MM.1S (cell line): ENCODE data around the gene DGKI.
"Not testable (repeated sequence)": the region's sequence is repeated elsewhere in the genome, so short reads cannot be mapped to it uniquely, and the experiment has no call there.

Experiments used
- DNase-seq: peaks from one replicate; pipeline ENCODE4 v3.0.0-alpha.2; 2015
- H2AFZ ChIP-seq: fragments of 300-600 bp; sonication (generic); 2 replicates; pipeline ENCODE4 v1.6.0; 2016; ENCODE audit warnings: antibody characterized with exemption, low read length
- H3F3A ChIP-seq: fragments of 300-600 bp; sonication (generic); 2 replicates; pipeline ENCODE4 v1.6.1; 2016; ENCODE audit warnings: mild to moderate bottlenecking, antibody characterized with exemption, low read length, moderate library complexity, mixed read lengths; ENCODE audit not compliant: insufficient read depth
- H3K27ac ChIP-seq: fragments of 300-600 bp; sonication (generic); 2 replicates; pipeline ENCODE4 v1.5.1; 2016; ENCODE audit warnings: mild to moderate bottlenecking, low read length
- H3K27me3 ChIP-seq: fragments of 300-600 bp; sonication (generic); replicated peaks from 2 replicates; pipeline ENCODE4 v1.6.0; 2016; ENCODE audit warnings: low read length; ENCODE audit not compliant: insufficient read depth
- H3K36me3 ChIP-seq: fragments of 300-600 bp; sonication (generic); replicated peaks from 2 replicates; pipeline ENCODE4 v1.6.1; 2016; ENCODE audit warnings: mild to moderate bottlenecking, low read length, mixed read lengths; ENCODE audit not compliant: insufficient read depth
- H3K4me1 ChIP-seq: fragments of 300-600 bp; sonication (generic); 2 replicates; pipeline ENCODE4 v1.6.1; 2016; ENCODE audit warnings: low read length, mixed read lengths
- H3K4me2 ChIP-seq: fragments of 300-600 bp; sonication (generic); 2 replicates; pipeline ENCODE4 v1.6.0; 2016; ENCODE audit warnings: low read depth, low read length
- H3K4me3 ChIP-seq: fragments of 300-600 bp; sonication (generic); 2 replicates; pipeline ENCODE4 v1.5.1; 2016; ENCODE audit warnings: low read length, mixed read lengths
- H3K79me2 ChIP-seq: fragments of 300-600 bp; sonication (generic); 2 replicates; pipeline ENCODE4 v1.6.1; 2016; ENCODE audit warnings: mixed run types, low read length, mixed read lengths
- H3K9ac ChIP-seq: fragments of 300-600 bp; sonication (generic); 2 replicates; pipeline ENCODE4 v1.6.1; 2016; ENCODE audit warnings: low read length, mixed read lengths
- H3K9me2 ChIP-seq: fragments of 300-600 bp; sonication (generic); replicated peaks from 2 replicates; pipeline ENCODE4 v1.6.1; 2016; ENCODE audit warnings: mild to moderate bottlenecking, low read length, mixed read lengths; ENCODE audit not compliant: insufficient read depth
- H3K9me3 ChIP-seq: fragments of 300-600 bp; sonication (generic); replicated peaks from 2 replicates; pipeline ENCODE4 v1.6.1; 2016; ENCODE audit warnings: mild to moderate bottlenecking, low read length, mixed read lengths; ENCODE audit not compliant: insufficient read depth
- H4K20me1 ChIP-seq: fragments of 300-600 bp; sonication (generic); 2 replicates; pipeline ENCODE4 v1.6.1; 2016; ENCODE audit warnings: mild to moderate bottlenecking, low read length, moderate library complexity, mixed read lengths; ENCODE audit not compliant: insufficient read depth
- CTCF ChIP-seq: fragments of 300-600 bp; sonication (generic); IDR thresholded peaks from 2 replicates; pipeline ENCODE4 v1.5.1; 2016; ENCODE audit warnings: antibody characterized with exemption, low read length, mixed read lengths
- EZH2 ChIP-seq: fragments of 300-600 bp; sonication (generic); optimal IDR thresholded peaks from 2 replicates; pipeline ENCODE3; 2017; ENCODE audit warnings: low read depth, mild to moderate bottlenecking, antibody characterized with exemption, low read length, mixed read lengths
- EZH2phosphoT487 ChIP-seq: fragments of 300-600 bp; sonication (generic); IDR thresholded peaks from 2 replicates; pipeline ENCODE4 v1.6.1; 2018; ENCODE audit warnings: antibody characterized with exemption, low read length

DGKI gene

DNA sequence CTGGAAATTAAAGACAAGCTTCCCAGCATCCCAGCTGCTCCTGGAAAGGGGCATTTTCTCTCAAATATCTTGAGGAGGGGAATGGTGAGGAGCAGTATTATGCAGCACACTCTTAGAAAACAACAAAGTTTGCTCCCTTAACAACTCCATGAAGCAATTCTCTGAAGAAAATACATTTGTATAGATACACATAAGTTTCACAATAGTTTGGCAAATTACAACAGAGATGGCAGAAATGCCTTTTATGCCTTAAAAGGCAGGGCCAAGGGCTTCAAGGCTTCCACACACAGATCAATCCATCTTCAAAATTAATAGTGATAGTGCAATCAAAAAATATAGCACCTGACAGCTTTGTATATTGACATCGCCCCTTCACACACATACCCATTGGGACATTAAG, 12.2 kb downstream of the DGKI start:
- Histone ChIP-seq H4K20me1 (no peaks in the 10 kb centered on the region), H3K9me3 (no peaks in the 10 kb centered on the region), H3K4me2 (no peak overlapping the region), H3K9me2 (no peaks in the 10 kb centered on the region), H3K36me3 (no peaks in the 10 kb centered on the region), H3K9ac (no peak overlapping the region), H3F3A (no peaks in the 10 kb centered on the region), H2AFZ (no peak overlapping the region), H3K4me3 (no peak overlapping the region), H3K27ac (no peak overlapping the region), H3K4me1 (no peaks in the 10 kb centered on the region), H3K79me2 (no peaks in the 10 kb centered on the region), H3K27me3 (no peaks in the 10 kb centered on the region)
- DNase-seq, result no peak
- TF ChIP-seq CTCF (no peak), EZH2 (no peak), EZH2phosphoT487 (no peak)

- H3K4me3 ChIP-seq, H3K4me2 ChIP-seq, H4K20me1 ChIP-seq, H2AFZ ChIP-seq, H3K9me3 ChIP-seq, H3K36me3 ChIP-seq, H3K4me1 ChIP-seq, H3K9ac ChIP-seq, DNase-seq, H3K9me2 ChIP-seq, H3K79me2 ChIP-seq, H3K27me3 ChIP-seq, H3F3A ChIP-seq, H3K27ac ChIP-seq: not testable (repeated sequence)
These were observed 13.8 kb downstream of the DGKI start for GRCh38 chr7:137832990-137833389.

DNA sequence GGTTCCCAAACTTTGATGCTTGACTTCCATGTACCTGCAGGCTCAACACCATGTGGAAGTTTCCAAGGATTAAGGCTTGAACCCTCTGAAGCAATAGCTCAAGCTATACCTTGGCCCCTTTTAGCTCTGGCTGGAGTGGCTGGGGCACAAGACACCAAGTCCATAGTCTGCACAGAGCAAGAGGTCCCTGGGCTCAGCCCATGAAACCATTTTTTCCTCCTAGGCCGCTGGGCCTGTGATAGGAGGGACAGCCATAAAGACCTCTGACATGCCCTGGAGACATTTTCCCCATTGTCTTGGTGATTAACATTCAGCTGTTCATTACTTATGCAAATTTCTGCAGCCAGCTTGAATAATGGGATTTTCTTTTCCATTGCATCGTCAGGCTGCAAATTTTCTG, 14.4 kb downstream of the DGKI start:
- Histone ChIP-seq H3K36me3 (no peaks in the 10 kb centered on the region), H3K9me3 (no peaks in the 10 kb centered on the region), H3K27ac (no peak overlapping the region), H3F3A (no peaks in the 10 kb centered on the region), H3K4me1 (no peaks in the 10 kb centered on the region), H3K79me2 (no peaks in the 10 kb centered on the region), H3K4me2 (no peak overlapping the region), H3K4me3 (no peak overlapping the region), H2AFZ (no peak overlapping the region), H3K9me2 (no peaks in the 10 kb centered on the region), H4K20me1 (no peaks in the 10 kb centered on the region), H3K27me3 (no peaks in the 10 kb centered on the region), H3K9ac (no peak overlapping the region)
- no peak for TF ChIP-seq EZH2
- DNase-seq, result no peak

GRCh38 chr7:137831555-137831954, 15.2 kb downstream of the DGKI start:
- not testable (repeated sequence) for H3K36me3 ChIP-seq, H2AFZ ChIP-seq, H3K79me2 ChIP-seq, DNase-seq, H4K20me1 ChIP-seq, H3K4me3 ChIP-seq, H3K27ac ChIP-seq, H3K9me3 ChIP-seq, H3K9me2 ChIP-seq, H3F3A ChIP-seq, H3K4me2 ChIP-seq, H3K9ac ChIP-seq, H3K27me3 ChIP-seq, H3K4me1 ChIP-seq

GRCh38 chr7:137829337-137829992, 17.3 kb downstream of the DGKI start:
- Histone ChIP-seq H3K36me3 (no peaks in the 10 kb centered on the region), H2AFZ (no peak overlapping the region), H3K4me2 (no peak overlapping the region), H3K9me2 (no peaks in the 10 kb centered on the region), H3K4me3 (no peak overlapping the region), H3K9me3 (no peaks in the 10 kb centered on the region), H4K20me1 (no peaks in the 10 kb centered on the region), H3K27ac (no peak overlapping the region), H3K9ac (no peak overlapping the region), H3F3A (no peaks in the 10 kb centered on the region), H3K79me2 (no peaks in the 10 kb centered on the region), H3K4me1 (no peaks in the 10 kb centered on the region), H3K27me3 (no peaks in the 10 kb centered on the region)
- no peak for DNase-seq
- TF ChIP-seq EZH2phosphoT487 (no peak), CTCF (no peak), EZH2 (no peak)
